D721Med (cell line): ENCODE measurements around the gene GAREM2.

Experiments used
- DNase-seq: peaks from one replicate; pipeline ENCODE4 v3.0.0; 2011; ENCODE audit warnings: low spot score; ENCODE audit not compliant: insufficient read length
- FAIRE-seq: peaks from 2 replicates; lab custom pipeline; 2011; peaks lifted over from hg19 to GRCh38; lab: Jason Lieb, UNC
- CTCF ChIP-seq: IDR thresholded peaks from 2 replicates; pipeline ENCODE4 v1.5.1; 2012; ENCODE audit warnings: mild to moderate bottlenecking, control low read depth; ENCODE audit not compliant: insufficient read depth; ENCODE audit errors: missing control alignments

The GAREM2 gene

GRCh38 chr2:26169681-26170414, 3.0 kb upstream of the GAREM2 start:
- FAIRE-seq, result no peak
- no peak for DNase-seq
- TF ChIP-seq CTCF, result no peak

- no peak for TF ChIP-seq CTCF
- DNase-seq (no peak), FAIRE-seq (no peak)
Measured at GRCh38 chr2:26170795-26171194, 2.1 kb upstream of the GAREM2 start.

GRCh38 chr2:26172189-26172870, 558 bp upstream of the GAREM2 start:
- DNase-seq (peak; percentile 59), FAIRE-seq (no peak)
- TF ChIP-seq CTCF, result no peak

- DNase-seq (no peak), FAIRE-seq (no peak)
- no peak for TF ChIP-seq CTCF
Measured at GRCh38 chr2:26173776-26174482, 1.0 kb downstream of the GAREM2 start.

- FAIRE-seq, result no peak
Measured at GRCh38 chr2:26174691-26175465, 2.0 kb downstream of the GAREM2 start.

More at GRCh38 chr2:26174691-26175465, 2.0 kb downstream of the GAREM2 start:
- TF ChIP-seq CTCF, result no peak
- no peak for DNase-seq
